K562 (cell line): ENCODE measurements around the gene DCLK2. TPM values are rescaled to one million over a fixed set of nuclear protein-coding genes. Genes with fewer than 3 reads are reported as not detected.

Source experiments
- ATAC-seq: fragments of 200-7000 bp; cut with Tn5 transposase; 3 replicates; pipeline ENCODE4 v1.9.1; 2020; ENCODE audit warnings: moderate library complexity
- BruUV-seq: library from RNA; stranded (reverse); fragments of 400-500 nt; replicated peaks from 2 replicates; lab custom pipeline; 2021; lab: Mats Ljungman, UMichigan
- CTCF ChIA-PET: fragments of 300-600 bp; formaldehyde crosslinking; extraction: SDS; loops from one replicate; lab custom pipeline; 2021; ENCODE audit warnings: low intra/inter-chr PET ratio; lab: Yijun Ruan, JAX
- POLR2A ChIA-PET: fragments of 300-600, 350-650 bp; sonication (Branson Sonifier 250); formaldehyde crosslinking; extraction: SDS; loops from one replicate; lab custom pipeline; 2021; ENCODE audit warnings: antibody characterized with exemption, inconsistent platforms; lab: Yijun Ruan, JAX
- DNase-seq, 4 experiments: peaks; one replicate each; pipeline versions ENCODE4 v3.0.0 to v3.0.0-alpha.2; 2011 to 2018; ENCODE audit warnings: low spot score in 3 of 4, mixed read lengths in 3 of 4; ENCODE audit errors: extremely low read depth in 1 of 4
- FAIRE-seq: peaks from 2 replicates; lab custom pipeline; 2011; peaks lifted over from hg19 to GRCh38; lab: Jason Lieb, UNC
- H2AFZ ChIP-seq: 2 replicates; pipeline ENCODE4 v1.6.0; 2011; ENCODE audit warnings: low read depth, low read length, control low read depth, inconsistent platforms
- H3K27ac ChIP-seq: fragments of 200-600 bp; 3 replicates; pipeline ENCODE4 v1.8.0; 2011; ENCODE audit warnings: low read depth, mild to moderate bottlenecking, control low read depth, inconsistent platforms, low read length, moderate library complexity, mixed read lengths; ENCODE audit errors: extremely low read depth
- H3K27me3 ChIP-seq, 2 experiments: fragments of 300-600 bp in 1 of 2; 2 replicates in 1 of 2; 3 replicates in 1 of 2; pipeline versions ENCODE4 v1.6.0 to v1.8.0; 2011; ENCODE audit warnings: inconsistent platforms in 2 of 2, low read length in 2 of 2, mild to moderate bottlenecking in 1 of 2, mixed read lengths in 1 of 2, moderate library complexity in 1 of 2; ENCODE audit not compliant: control insufficient read depth in 2 of 2, insufficient read depth in 2 of 2
- H3K36me3 ChIP-seq: fragments of 300-600 bp; 3 replicates; pipeline ENCODE4 v1.8.0; 2011; ENCODE audit warnings: mild to moderate bottlenecking, low read length, inconsistent platforms; ENCODE audit not compliant: control insufficient read depth, insufficient read depth
- H3K4me1 ChIP-seq, 2 experiments: fragments of 200-600 bp in 1 of 2; replicated peaks in 1 of 2; 2 replicates in 1 of 2; 3 replicates in 1 of 2; pipeline versions ENCODE4 v1.5.1 to v1.8.0; 2011; ENCODE audit warnings: inconsistent platforms in 2 of 2, low read length in 2 of 2, mild to moderate bottlenecking in 1 of 2, mixed read lengths in 1 of 2, moderate library complexity in 1 of 2; ENCODE audit not compliant: control insufficient read depth in 2 of 2, insufficient read depth in 2 of 2
- H3K4me2 ChIP-seq: 2 replicates; pipeline ENCODE4 v1.6.1; 2011; ENCODE audit warnings: low read length, control low read depth, inconsistent platforms, mixed read lengths; ENCODE audit not compliant: insufficient read depth
- H3K4me3 ChIP-seq: fragments of 200-600 bp; sonication (generic), shearing (Covaris generic); 2 replicates; pipeline ENCODE4 v1.5.1; 2016; ENCODE audit warnings: control low read depth, inconsistent platforms
- H3K79me2 ChIP-seq: fragments of 200-600 bp; 3 replicates; pipeline ENCODE4 v1.8.0; 2011; ENCODE audit warnings: low read length, inconsistent platforms; ENCODE audit not compliant: control insufficient read depth, insufficient read depth
- H3K9ac ChIP-seq, 2 experiments: 2 replicates each; pipeline versions ENCODE4 v1.6.0 to v1.6.1; 2011; ENCODE audit warnings: low read depth in 2 of 2, low read length in 2 of 2, control low read depth in 1 of 2, inconsistent platforms in 1 of 2, mild to moderate bottlenecking in 1 of 2, mixed read lengths in 1 of 2; ENCODE audit not compliant: insufficient read depth in 1 of 2
- H3K9me1 ChIP-seq: one replicate; pipeline ENCODE4 v1.6.0; 2011; ENCODE audit warnings: inconsistent platforms, mild to moderate bottlenecking, low read length, moderate library complexity; ENCODE audit not compliant: control insufficient read depth, insufficient read depth
- H3K9me3 ChIP-seq: replicated peaks from 2 replicates; pipeline ENCODE4 v1.5.1; 2011; ENCODE audit warnings: low read depth, low read length, inconsistent platforms; ENCODE audit not compliant: control insufficient read depth, insufficient read depth
- H4K20me1 ChIP-seq: replicated peaks from 2 replicates; pipeline ENCODE4 v1.6.1; 2011; ENCODE audit warnings: low read length, inconsistent platforms, mixed read lengths; ENCODE audit not compliant: control insufficient read depth, insufficient read depth
- ARNT ChIP-seq, 2 experiments: fragments of 450-650 bp; IDR thresholded peaks; 2 replicates each; pipeline ENCODE4 v1.6.1; 2016; ENCODE audit warnings: mild to moderate bottlenecking in 1 of 2
- CTBP1 ChIP-seq: fragments of 450-650 bp; IDR thresholded peaks from 2 replicates; pipeline ENCODE4 v1.6.1; 2016; ENCODE audit warnings: borderline replicate concordance
- GATA2 ChIP-seq: sonication (generic); formaldehyde crosslinking; IDR thresholded peaks from 2 replicates; pipeline ENCODE4 v1.4.0; 2020; ENCODE audit warnings: mild to moderate bottlenecking, missing genetic modification reagents
- GATAD2A ChIP-seq: fragments of 450-650 bp; IDR thresholded peaks from 2 replicates; pipeline ENCODE4 v1.6.1; 2017
- GTF2A2 ChIP-seq: IDR thresholded peaks from 2 replicates; pipeline ENCODE4 v1.6.1; 2016; ENCODE audit warnings: mild to moderate bottlenecking, missing genetic modification characterization, missing compliant biosample characterization
- KDM1A ChIP-seq, 2 experiments: fragments of 450-650 bp; IDR thresholded peaks; 2 replicates each; pipeline ENCODE4 v1.6.1; 2016; ENCODE audit warnings: mild to moderate bottlenecking in 2 of 2
- RHOXF2B ChIP-seq: fragments of 250-450 bp; sonication (Bioruptor Pico); conservative IDR thresholded peaks from 2 replicates; pipeline ENCODE4 v1.5.1; 2021
- SMAD3 ChIP-seq: fragments of 450-650 bp; formaldehyde crosslinking; conservative IDR thresholded peaks from 2 replicates; pipeline ENCODE4 v1.4.0; 2020; ENCODE audit warnings: mild to moderate bottlenecking
- ZBTB33 ChIP-seq: sonication (generic); formaldehyde crosslinking; IDR thresholded peaks from 2 replicates; pipeline ENCODE4 v1.8.1; 2023; ENCODE audit warnings: mild to moderate bottlenecking, missing genetic modification reagents
- ZNF232 ChIP-seq: sonication (generic); formaldehyde crosslinking; IDR thresholded peaks from 2 replicates; pipeline ENCODE4 v1.8.0; 2022; ENCODE audit warnings: mild to moderate bottlenecking, missing genetic modification reagents
- ZNF347 ChIP-seq: fragments of 450-650 bp; formaldehyde crosslinking; IDR thresholded peaks from 2 replicates; pipeline ENCODE4 v1.4.0; 2020; ENCODE audit warnings: low read depth, mild to moderate bottlenecking, moderate library complexity
- ZNF395 ChIP-seq: fragments of 200-800 bp; sonication (Bioruptor generic); IDR thresholded peaks from 2 replicates; pipeline ENCODE4 v1.6.1; 2017; ENCODE audit warnings: missing genetic modification characterization, missing compliant biosample characterization
- ZNF639 ChIP-seq, 2 experiments: fragments of 200-800 bp in 1 of 2; sonication (Bioruptor generic) in 1 of 2; sonication (generic) in 1 of 2; formaldehyde crosslinking in 1 of 2; IDR thresholded peaks in 1 of 2; conservative IDR thresholded peaks in 1 of 2; 2 replicates each; pipeline versions ENCODE4 v1.5.0 to v1.6.1; 2016 to 2020; ENCODE audit warnings: missing compliant biosample characterization in 1 of 2, missing genetic modification characterization in 1 of 2, missing genetic modification reagents in 1 of 2
- WGBS: fragments of 100-300 bp; shearing (Covaris generic); methylation state at CpG from one replicate; pipeline ENCODE4 v1.1.6; 2016; ENCODE audit warnings: low coverage, mixed read lengths; ENCODE audit not compliant: insufficient coverage; ENCODE audit errors: missing lambda C conversion rate; 5-methylcytosine and 5-hydroxymethylcytosine counted together
- in situ Hi-C: fragments of 300-500 bp; cut with MboI; formaldehyde crosslinking; loops from 4 replicates; pipeline ENCODE4 v1.15.0; 2018; ENCODE audit warnings: inconsistent platforms, mixed read lengths
- intact Hi-C: fragments of 100-400 bp; cut with micrococcal nuclease; formaldehyde crosslinking; loops from 2 replicates; pipeline ENCODE4 v1.14.2; 2022
- polyA plus RNA-seq, 8 experiments: library from polyadenylated mRNA; depleted of rRNA in 4 of 8; stranded (reverse) in 5 of 8; unstranded in 3 of 8; fragments of >200 nt; fragmentation: Nextera tagmentation in 2 of 8; fragmentation: Illumina TruSeq in 1 of 8; extraction: Ambion mirVana in 2 of 8; extraction: Trizol in 1 of 8; gene quantifications; 2 replicates each; pipeline versions ENCODE4 v1.2.1 to v1.2.3, GENCODE V29; 2011 to 2014; ENCODE audit warnings: inconsistent platforms in 1 of 8, missing spikeins in 1 of 8
- total RNA-seq, 7 experiments: library from RNA; depleted of rRNA in 6 of 7; stranded (reverse); fragments of >200 nt in 6 of 7; fragmentation: Illumina TruSeq in 2 of 7; extraction: Trizol in 2 of 7; gene quantifications; 2 replicates each; pipeline versions ENCODE4 v1.2.1 to v1.2.3, GENCODE V29; 2011 to 2021; ENCODE audit warnings: low replicate concordance in 1 of 7
- TF ChIP-seq, protein P1 (sequence below): fragments of 250-450 bp; sonication (Bioruptor Pico); IDR thresholded peaks from 2 replicates; pipeline ENCODE4 v1.5.0; 2022; ENCODE audit warnings: mild to moderate bottlenecking

Gene DCLK2
- total and polyA plus RNA-seq, 9 of the 15 experiments (the other 6 are each of a cell fraction or from before 2014, with no cell fraction given): not detected

DNA sequence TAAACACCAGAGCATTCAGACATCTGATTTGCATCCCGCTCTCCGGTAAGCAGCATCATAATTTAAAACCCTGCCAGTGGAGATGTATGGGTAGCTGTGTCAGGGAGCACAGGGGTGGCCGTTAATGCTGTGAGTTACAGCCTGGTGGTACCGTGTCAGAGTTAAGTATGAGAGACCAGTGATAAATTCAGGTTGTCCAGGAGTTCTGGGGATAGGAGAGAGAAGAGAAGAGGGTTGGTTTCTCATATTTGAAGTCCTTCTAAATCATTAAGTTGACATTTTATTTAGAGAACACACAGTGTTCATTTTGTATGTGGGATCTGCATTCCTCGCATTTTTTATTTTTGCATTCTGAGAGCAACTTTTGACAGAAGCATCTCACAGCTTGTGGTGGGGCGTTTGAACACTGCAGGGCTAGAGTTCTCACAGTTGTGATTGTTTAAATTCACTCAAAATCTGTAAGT is 157.6 kb downstream of the DCLK2 start:
- H3K4me3 ChIP-seq: no peak overlapping the region
- no peaks in the 10 kb centered on the region for H4K20me1 ChIP-seq
- FAIRE-seq: no peak
- in situ Hi-C loops: no loop called here
- ATAC-seq: no peak
- no peaks in the 10 kb centered on the region for H3K9me1 ChIP-seq
- H3K9ac ChIP-seq: no peak overlapping the region
- CTCF ChIA-PET: no interaction called here
- no peaks in the 10 kb centered on the region for H3K9me3 ChIP-seq
- no peak overlapping the region for H3K4me2 ChIP-seq
- DNase-seq: no peak
- no TSS peak for BruUV-seq
- TF ChIP-seq ZNF232 (CRISPR knock-in tag): no peak
- TF ChIP-seq GTF2A2 (tag): no peak
- TF ChIP-seq KDM1A (IDR thresholded peaks at IDR 0.05): no peak
- TF ChIP-seq ARNT (IDR thresholded peaks at IDR 0.05): no peak
- no peak for TF ChIP-seq GATA2 (CRISPR knock-in tag)
- TF ChIP-seq GATAD2A: no peak
- TF ChIP-seq ZNF639 (CRISPR knock-in tag; conservative IDR thresholded peaks at IDR 0.05 in 1 of 2, IDR thresholded peaks at IDR 0.05 in 1 of 2): no peak
- TF ChIP-seq ZNF347: no peak
- no peak for TF ChIP-seq ZBTB33 (CRISPR knock-in tag)
- TF ChIP-seq ZNF395: no peak
- TF ChIP-seq SMAD3: no peak
- TF ChIP-seq RHOXF2B (CRISPR knock-in tag): no peak
- TF ChIP-seq, protein P1, sequence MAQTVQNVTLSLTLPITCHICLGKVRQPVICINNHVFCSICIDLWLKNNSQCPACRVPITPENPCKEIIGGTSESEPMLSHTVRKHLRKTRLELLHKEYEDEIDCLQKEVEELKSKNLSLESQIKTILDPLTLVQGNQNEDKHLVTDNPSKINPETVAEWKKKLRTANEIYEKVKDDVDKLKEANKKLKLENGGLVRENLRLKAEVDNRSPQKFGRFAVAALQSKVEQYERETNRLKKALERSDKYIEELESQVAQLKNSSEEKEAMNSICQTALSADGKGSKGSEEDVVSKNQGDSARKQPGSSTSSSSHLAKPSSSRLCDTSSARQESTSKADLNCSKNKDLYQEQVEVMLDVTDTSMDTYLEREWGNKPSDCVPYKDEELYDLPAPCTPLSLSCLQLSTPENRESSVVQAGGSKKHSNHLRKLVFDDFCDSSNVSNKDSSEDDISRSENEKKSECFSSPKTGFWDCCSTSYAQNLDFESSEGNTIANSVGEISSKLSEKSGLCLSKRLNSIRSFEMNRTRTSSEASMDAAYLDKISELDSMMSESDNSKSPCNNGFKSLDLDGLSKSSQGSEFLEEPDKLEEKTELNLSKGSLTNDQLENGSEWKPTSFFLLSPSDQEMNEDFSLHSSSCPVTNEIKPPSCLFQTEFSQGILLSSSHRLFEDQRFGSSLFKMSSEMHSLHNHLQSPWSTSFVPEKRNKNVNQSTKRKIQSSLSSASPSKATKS (CRISPR knock-in tag): no peak
- TF ChIP-seq CTBP1: no peak
- TF ChIP-seq, all 486 proteins: peak for 0
- WGBS: 16% methylated on average over 6 of the region's 6 CpGs
- no peak overlapping the region; the same call in 1 of the 2 replicates for H2AFZ ChIP-seq
- no peak overlapping the region for H3K27ac ChIP-seq
- intact Hi-C loops: no loop called here
- no peaks in the 10 kb centered on the region; a peak in 1 of 5 replicates for H3K4me1 ChIP-seq
- no peaks in the 10 kb centered on the region for H3K36me3 ChIP-seq
- no peaks in the 10 kb centered on the region for H3K79me2 ChIP-seq
- peaks cover 5 to 8% of the 10 kb centered on the region in 2 experiments; a peak in 3 of 5 replicates for H3K27me3 ChIP-seq
- POLR2A ChIA-PET: interaction anchor here (0.9 kb wide), 1 partner anchor 9 kb away, joined by 3 read pairs; no protein-coding TSS in a partner anchor
